HG03060 (cell line): Measurements from ENCODE around the gene AK4.
A peak's percentile ranks its signal among the peaks of the same experiment; 100 is the strongest.
"Not testable (repeated sequence)": the region's sequence is repeated elsewhere in the genome, so short reads cannot be mapped to it uniquely, and the experiment has no call there.

Source experiments
- ATAC-seq: cut with Tn5 transposase; IDR thresholded peaks from one replicate; pipeline ENCODE4 v1.9.1; 2021; ENCODE audit warnings: low read depth, moderate number of reproducible peaks; ENCODE audit not compliant: unreplicated experiment

Gene AK4

DNA sequence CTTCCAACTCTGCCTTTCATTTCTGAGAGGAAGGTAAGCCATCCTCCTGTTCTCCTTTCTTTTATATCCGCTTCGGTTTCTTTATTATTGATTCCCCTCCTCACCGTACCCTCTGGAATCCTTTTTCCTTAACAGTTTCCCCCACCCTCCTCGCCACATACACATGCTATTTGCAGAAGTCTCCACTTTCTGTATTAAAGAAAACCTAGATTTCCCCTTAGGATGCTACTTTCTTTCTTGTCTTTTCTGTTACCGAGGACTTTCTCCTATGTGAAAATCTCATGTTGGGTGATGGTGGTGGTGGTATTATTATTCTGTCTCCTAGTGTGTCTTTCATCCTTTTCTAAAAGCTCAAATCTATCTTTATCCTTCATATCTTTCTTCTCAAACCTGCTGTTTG, 62.3 kb downstream of the AK4 start:
- no peak for ATAC-seq

DNA sequence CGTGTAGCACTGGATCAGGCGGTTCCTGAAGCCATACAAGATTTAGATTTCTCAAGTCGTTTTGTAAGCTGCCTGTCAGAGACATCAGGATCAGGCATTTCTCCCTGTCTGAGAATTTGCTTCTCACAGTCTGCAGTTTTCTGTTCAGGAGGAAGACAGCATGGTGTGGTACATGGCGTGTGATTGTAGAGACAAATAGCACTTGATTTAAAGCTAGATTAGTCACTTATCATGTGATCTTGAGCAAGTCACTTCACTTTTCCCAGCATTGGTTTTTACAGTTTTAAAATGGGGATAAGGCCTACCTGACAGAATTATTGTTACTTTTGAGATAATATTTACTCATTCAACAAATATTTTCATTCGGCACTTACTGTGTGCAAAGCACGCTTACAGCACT, 63.3 kb downstream of the AK4 start:
- no peak for ATAC-seq

DNA sequence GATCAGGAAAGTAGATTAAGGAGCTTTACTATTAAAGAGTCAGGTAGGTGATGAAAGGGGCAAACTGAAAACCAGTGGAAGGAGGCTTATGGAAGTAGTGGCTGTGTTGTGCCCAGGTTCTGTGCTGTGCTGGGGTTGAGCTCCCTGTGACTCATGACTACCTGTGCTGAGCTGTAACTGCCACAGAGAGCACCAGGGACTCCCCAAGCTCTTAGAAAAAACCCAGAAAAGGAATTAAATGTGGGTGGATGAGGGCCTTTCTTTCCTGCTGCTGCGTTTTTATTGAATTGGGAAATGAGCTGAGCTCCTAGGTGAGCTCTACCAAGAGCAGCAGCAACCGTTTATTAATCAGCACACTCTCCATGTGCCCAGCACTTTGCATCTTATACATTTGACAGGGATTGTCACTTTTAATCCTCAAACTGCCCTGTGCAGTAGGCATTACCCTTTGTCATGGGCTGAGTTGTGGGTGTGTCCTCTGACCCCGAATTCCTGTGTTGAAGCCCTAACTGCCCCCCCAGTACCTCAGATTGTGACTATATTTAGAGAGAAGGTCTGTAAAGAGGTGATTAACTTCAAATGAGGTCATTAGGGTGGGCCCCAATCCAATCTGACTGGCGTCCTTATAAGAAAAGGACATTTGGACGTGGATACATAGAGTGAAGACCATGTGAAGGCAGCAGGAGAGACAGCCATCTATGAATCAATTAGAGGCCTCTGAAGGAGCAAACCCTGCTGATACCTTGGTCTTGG, 65.4 kb downstream of the AK4 start:
- no peak for ATAC-seq

DNA sequence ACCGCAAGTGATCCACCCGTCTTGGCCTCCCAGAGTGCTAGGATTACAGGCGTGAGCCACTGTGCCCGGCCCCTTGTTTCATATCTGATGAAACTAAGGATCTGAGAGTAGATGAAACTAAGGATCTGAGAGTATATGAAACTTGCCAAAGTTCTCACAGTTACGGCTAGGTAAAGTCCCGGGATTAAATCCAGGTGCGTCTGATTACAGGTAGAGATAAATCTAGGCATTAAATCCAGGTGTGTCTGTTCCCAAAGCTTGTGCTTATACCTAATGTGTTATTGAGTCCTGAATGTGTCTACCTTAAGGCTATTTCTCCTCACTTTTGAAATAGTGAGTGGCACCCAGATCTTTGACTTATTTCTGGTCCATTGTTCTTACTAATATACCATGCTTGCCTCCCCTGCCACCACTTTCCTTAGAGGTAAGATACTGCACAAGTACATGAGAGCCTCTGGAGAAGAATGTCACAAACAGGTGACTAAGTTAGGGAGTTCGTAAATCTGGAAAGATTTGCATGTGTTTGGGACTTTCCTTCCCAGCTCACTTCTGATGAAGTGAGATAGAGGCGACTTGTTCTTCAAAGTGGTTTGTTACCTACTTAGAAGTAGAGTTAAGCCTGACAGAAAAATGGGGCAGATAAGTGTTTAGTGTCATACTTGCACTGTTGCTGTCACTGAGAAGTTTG, 66.5 kb downstream of the AK4 start:
- ATAC-seq: no peak

DNA sequence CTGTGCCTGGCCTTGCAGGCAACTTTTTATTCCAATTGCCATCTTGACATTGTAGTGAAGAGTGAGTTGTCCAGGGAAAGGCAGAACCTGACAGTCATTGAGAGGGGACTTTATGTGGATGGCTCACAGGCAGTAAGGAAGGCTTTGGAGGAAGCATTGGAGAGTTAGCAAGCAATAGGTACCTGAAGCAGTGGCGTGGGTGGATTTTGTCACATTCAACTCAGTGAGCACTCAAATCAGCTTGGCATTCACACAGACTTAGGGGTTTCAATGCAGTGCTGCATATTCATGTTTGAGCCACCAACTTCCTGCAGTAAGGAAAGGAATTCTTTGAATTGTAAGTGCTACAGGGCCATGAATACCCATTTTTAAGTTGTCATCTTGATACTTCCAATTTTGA, 69.0 kb downstream of the AK4 start:
- no peak for ATAC-seq

DNA sequence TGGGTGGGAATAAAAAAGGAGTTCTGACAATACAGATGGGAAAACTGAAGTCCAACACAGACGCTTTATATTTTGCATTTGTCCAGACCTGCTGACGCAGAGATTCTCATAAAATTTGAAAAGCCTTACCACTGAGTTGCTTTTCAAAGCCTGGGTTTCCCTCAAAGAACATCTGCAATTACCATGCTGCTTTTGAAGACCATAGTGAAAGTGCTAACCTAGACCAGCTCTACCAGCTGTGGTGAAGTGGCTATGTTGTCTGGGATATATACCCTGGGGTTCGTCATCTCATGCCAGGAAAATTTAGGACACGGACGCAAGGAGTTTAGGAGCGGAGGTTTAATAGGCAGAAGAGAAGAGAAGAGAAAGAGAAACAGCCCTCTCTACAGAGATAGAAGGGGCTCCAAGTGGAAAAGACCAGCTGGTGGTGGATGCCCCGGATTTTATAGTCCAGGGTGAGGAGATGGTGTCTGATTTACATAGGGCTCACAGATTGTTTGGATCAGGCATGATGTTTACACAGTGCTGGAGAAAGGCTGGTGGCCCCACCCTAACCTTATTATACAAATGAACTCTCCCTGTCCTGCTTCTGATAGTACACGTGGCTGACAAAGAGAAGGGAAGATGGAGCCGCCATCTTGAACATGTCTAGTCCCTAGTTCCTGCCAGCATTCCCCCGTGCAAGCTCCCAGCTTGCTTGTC, 73.8 kb downstream of the AK4 start:
- ATAC-seq: no peak

DNA sequence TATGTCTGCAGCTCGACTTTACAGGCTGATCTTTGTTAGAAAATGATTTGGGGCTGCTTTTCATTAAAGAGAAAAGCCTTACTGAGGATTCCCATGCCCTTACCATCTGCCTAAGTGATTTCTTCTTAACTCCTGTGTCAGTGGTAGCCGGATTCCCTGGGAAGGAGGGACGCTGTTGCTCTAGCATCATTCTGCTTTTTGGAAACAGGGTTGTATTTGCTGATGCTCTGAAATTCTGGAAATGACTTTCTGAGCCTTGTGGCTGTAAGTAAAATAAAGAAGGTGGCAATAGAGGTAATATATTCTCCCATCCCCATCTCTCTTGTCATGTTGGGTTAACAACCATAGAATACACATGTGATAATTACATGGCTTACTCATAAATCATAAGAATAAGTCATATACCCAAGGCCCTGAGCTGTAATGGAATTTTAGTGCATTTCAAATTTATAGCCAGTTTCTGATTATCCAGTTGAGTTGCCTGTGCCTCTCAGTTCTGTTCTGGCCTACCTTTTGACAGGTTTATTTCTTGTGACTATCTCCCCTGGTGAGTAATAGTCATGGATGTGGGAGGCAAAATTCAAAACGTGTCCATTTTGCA, 74.4 kb downstream of the AK4 start:
- ATAC-seq: no peak

DNA sequence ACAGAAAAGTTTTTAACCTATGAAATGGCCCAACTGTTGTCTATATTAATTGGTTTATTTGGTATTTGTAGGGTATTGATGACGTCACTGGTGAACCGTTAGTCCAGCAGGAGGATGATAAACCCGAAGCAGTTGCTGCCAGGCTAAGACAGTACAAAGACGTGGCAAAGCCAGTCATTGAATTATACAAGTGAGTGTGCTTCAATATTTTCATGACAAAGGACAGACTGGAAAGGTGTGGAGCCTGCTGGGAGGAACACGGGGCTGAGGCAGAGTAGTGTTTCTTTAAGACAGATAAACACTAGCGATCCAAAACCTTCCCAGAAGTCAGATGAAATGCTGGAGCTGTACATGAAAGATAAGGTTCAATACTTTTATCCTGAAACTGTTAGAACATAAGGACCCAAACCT, 76.7 kb downstream of the AK4 start:
- ATAC-seq: no peak

DNA sequence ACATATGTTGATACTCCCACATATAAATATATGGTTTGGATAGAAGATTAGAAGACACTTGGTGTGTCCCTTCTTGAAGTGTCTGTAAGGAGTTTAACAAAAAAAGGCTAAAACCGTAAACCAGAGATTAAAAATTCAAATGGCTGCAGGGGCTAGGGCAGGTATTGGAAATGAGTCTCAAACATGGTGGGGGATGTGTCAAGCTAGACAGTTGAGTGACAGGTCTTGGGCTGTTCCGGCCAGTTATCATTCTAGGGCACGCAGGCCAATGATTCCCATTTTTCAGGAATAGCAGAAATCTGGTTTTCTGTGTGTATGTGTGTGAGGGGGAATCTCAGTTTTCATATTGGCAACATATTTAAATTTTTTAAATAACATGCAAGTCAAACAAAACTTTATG, 77.2 kb downstream of the AK4 start:
- ATAC-seq: no peak

DNA sequence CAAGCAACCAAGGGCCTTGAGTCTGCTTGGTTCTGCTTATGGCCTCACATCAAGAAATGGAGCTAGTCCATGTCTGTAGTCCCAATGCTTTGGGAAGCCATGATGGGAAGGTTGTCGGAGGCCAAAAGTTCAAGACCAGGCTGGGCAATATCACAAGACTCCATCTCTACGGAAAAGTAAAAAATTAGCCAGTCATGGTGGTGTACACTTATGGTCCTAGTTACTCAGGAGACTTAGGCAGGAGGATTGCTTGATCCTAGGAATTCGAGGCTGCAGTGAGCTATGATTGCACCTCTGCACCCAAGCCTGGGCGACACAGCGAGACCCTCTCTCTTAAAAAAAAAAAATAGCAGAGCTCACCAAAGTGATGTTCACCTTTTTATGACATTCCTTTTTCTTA, 81.2 kb downstream of the AK4 start:
- ATAC-seq: no peak

DNA sequence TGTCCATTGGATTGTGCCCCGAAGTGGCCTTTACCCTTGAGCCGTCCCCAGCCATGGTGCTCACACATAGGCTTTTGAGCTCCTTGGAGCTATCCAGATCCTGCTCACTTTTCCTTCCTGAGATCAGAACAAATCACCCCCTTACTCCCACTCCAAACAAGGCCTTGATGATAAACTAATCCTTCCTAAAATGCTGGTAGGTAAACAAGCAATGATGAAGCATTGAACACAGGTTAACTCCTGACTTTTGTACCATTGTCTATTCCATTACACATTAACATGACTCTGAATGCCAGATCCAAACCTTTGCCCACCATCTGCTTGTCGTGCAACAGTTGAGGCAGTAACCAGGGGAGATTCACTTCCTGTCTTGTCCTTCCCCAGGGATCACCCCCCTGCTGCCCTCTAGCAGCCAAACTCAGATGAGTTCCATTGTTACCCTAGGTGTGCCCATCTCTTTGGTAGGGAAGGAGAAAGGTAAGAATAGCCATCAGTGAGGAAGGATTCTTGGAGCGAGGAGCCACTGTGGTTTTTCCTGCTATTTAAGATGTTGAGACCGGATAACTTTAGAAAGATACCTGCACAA, 81.8 kb downstream of the AK4 start:
- ATAC-seq: no peak

DNA sequence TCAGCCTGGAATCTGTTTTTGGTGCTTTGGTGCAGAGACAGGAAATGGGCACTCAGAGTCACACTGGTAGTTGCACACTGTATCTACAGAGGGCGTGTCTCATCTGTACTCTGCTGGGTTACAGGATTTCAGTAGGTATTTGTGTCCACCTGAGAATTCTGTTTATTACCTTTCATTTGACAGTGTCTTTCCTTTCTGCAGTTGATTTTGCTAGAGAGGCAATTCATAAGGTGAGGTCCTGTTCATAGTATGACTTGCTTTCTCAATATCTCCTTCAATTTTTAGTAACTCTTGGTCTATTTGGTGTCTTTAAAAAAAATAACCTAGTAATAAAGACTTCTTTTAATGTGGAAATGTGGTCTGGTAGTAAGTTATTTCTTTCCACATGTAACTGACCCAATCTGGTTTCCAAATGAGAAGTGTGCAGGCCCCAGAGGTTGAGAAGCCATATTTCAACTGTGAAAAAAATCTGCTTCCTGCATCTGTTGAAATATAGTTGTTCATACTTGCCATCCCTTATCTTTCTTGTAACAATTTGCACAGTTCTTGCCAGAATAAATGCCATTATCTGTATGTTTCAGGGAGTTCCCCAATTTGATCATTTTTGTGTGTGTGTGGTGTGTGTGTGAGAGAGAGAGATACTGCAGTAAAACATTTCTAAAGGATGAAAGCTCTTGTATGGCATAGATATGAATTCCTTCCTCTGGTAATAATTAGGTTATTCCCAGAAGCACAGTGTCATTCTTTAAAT, 82.9 kb downstream of the AK4 start:
- ATAC-seq: peak; percentile 56

DNA sequence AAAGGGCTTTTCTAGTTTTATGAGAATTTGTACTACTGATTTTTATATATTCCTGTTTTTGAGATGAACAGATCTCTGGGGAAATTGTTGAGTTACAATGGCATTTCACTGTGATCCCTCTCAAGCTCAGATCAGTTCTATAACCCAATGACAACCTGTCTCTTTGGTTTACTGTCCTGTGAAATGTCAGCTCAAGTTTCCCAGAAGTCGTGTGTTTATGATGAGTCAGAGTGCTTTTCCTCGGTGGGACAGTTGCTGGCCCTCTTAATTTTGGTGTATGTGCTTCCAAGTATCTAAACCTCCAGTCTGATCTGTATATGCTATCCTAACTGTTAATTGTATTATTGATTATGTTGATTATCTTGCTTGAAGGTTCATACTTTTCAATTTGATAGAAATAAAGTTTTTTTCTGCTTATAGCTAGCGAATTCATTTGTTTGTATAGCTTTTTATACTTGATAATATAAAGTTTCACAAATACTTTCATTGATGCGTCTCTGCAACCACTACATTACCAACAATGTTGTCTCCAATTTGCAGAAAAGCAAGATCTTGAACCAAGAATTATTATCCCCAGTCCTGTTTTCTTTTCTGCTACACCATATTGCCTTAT, 83.8 kb downstream of the AK4 start:
- ATAC-seq: no peak

DNA sequence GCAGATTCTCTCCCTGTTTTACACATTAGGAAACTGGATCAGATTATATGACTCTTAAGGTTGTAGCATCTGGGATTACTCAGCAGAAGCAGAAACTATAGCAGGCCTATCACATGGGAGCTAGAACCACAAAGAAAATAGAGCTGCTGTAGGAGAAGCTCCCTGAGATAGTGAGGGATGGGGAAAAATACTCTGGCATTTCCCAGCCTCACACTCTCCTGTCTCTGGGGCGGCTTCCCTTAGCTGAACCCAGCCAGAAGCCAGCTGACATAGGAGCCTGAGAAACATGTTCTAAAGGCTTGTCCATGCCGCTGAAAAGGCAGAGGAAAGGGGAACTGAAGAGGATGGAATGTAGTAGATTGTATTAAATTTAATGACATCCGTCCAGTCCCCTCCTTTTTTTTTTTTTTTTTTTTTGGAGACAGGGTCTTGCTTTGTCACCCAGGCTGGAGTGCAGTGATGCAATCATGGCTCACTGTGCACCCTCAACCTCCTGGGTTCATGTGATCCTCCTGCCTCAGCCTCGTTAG, 84.5 kb downstream of the AK4 start:
- ATAC-seq: no peak

DNA sequence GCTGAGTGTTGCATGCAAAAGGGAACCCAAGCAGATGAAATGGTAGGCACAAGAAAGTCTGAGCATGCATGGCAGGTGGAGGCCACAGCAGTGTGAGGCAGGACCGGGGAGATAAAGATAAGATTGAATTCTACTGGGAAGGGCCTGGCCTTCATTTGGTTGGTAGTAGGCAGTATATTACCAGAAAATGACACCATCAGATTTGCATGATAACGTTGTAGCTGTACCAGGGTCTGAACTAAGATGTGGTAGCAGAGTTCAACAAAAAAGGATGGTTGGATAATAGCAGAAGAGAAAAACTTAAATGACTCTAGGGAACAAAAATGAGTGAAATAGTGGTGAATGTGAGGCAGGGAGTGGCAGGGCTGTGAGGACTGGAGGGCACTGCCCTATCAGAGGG, 85.8 kb downstream of the AK4 start:
- ATAC-seq: no peak

DNA sequence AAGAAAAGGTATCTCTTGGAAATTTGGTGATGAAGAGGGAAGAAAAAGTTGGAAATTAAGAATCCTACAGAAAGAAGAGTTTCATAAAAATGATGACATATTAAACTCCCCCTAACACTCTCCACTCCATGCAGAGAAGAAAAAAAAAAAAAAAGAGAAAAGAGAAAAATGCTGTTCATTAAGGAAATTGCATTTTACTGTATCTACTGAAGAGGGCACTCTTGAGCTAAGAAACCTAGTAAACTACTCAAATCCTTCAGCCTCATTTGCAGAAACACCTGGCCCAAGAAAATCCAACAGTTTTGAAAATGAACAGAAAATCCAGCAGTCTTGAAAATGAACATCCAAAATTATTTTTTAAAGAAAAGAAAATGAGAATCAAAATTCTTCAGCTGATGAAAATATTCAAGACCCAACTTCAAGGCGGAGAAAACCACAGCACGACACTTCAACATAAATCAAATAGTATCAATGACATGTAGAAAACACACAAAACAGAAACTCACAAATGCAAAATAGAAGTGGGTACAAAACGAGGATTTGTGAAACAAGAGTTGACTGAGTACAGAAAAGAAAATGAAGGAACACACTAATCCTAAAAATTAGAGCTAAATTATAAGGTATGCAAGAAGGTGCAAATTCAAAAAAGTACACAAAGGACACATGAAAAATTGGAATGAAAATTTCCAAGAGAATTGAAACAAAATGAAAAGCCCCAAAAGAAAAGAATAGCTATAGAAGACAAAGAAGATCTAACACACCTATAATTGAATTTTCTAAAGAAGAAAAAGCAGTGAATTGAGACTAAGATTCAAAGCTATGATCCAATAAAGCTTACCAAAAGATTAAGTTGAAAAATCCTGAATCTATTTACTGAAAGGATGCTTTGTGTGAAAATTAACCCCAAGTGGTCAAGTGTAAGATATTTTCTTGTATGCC, 88.1 kb downstream of the AK4 start:
- ATAC-seq: no peak

DNA sequence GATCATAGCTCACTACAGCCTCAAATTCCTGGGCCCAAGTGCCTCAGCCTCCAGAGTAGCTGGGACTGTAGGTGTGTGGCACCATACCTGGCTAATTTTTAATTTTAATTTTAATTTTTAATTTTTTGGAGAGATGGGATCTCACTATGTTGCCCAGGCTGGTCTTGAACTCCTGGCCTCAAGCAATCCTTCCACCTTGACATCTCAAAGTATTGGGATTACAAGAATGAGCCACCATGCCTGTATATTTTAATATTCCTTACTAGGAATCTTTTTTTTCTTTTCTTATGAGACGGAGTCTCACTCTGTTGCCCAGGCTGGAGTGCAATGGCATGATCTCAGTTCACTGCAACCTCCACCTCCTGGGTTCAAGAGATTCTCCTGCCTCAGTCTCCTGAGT, 89.1 kb downstream of the AK4 start:
- not testable (repeated sequence) for ATAC-seq

DNA sequence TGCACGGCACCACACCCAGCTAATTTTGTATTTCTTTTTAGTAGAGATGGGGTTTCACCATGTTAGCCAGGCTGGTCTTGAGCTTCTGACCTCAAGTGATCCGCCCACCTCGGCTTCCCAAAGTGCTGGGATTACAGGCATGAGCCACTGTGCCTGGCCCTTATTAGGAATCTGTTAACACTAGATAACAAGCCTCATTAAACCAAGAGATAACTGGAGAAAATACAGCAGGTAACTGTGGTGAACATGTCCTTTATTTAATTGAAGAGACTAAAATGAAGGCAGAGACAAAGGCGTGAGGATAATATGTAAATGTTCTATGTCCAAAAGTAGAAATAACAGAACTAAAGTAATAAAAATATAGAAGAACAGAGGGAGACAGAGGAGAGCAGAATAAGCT, 89.5 kb downstream of the AK4 start:
- no peak for ATAC-seq

DNA sequence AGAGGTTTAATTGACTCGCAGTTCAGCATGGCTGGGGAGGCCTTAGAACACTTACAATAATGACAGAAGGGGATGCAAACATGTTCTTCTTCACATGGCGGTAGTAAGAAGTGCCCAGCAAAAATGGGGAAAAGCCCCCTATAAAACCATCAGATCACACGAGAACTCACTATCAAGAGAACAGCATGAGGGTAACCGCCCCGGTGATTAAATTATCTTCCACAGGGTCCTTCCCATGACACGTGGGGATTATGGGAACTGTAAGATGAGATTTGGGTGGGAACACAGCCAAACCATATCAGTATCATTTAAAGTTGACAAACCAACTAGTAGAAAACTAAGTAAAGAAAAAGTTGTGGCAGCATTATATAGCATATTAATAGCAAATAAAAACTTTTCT, 90.0 kb downstream of the AK4 start:
- ATAC-seq: no peak
